OCI-LY7 (cell line): ENCODE results near the gene COPS3. TPM values are rescaled to one million over a fixed set of nuclear protein-coding genes. Genes with fewer than 3 reads are reported as not detected.
A peak's percentile ranks its signal among the peaks of the same experiment; 100 is the strongest.

ENCODE experiments used
- BruUV-seq: library from RNA; stranded (reverse); fragments of 400-500 nt; replicated peaks from 2 replicates; lab custom pipeline; 2021; lab: Mats Ljungman, UMichigan
- CTCF ChIA-PET: fragments of 300-600 bp; sonication (Branson Sonifier 250); formaldehyde crosslinking; loops from one replicate; lab custom pipeline; 2022; ENCODE audit warnings: antibody characterized with exemption; ENCODE audit not compliant: unreplicated experiment; lab: Charles Lee
- POLR2A ChIA-PET: fragments of 300-600 bp; sonication (Branson Sonifier 250); formaldehyde crosslinking; loops from one replicate; lab custom pipeline; 2022; ENCODE audit warnings: antibody characterized with exemption; lab: Charles Lee
- DNase-seq: peaks from one replicate; pipeline ENCODE4 v3.0.0-alpha.2; 2015; ENCODE audit warnings: low spot score
- H2AFZ ChIP-seq: fragments of 200-600 bp; sonication (generic), shearing (Covaris generic); 2 replicates; pipeline ENCODE4 v1.6.1; 2014; ENCODE audit warnings: mild to moderate bottlenecking, antibody characterized with exemption, low read length, moderate library complexity
- H3K27ac ChIP-seq: fragments of 200-600 bp; sonication (generic); 2 replicates; pipeline ENCODE4 v1.5.1; 2014; ENCODE audit warnings: mixed run types, low read depth, mild to moderate bottlenecking, moderate library complexity, low read length, inconsistent platforms; ENCODE audit not compliant: poor library complexity, severe bottlenecking
- H3K36me3 ChIP-seq: fragments of 200-600 bp; sonication (generic); 2 replicates; pipeline ENCODE4 v1.6.1; 2014; ENCODE audit warnings: mild to moderate bottlenecking, antibody characterized with exemption, low read length, moderate library complexity, mixed read lengths; ENCODE audit not compliant: insufficient read depth
- H3K4me1 ChIP-seq: fragments of 200-600 bp; sonication (generic); 2 replicates; pipeline ENCODE4 v1.5.1; 2014; ENCODE audit warnings: mild to moderate bottlenecking, low read length; ENCODE audit not compliant: insufficient read depth, poor library complexity, severe bottlenecking
- H3K4me2 ChIP-seq: fragments of 200-600 bp; sonication (generic); 2 replicates; pipeline ENCODE4 v1.6.1; 2014; ENCODE audit warnings: mild to moderate bottlenecking, low read length
- H3K4me3 ChIP-seq: fragments of 200-600 bp; sonication (generic); 2 replicates; pipeline ENCODE4 v1.5.1; 2014; ENCODE audit warnings: mild to moderate bottlenecking, low read depth, low read length; ENCODE audit not compliant: poor library complexity, severe bottlenecking
- H3K79me2 ChIP-seq: fragments of 200-600 bp; sonication (generic); 2 replicates; pipeline ENCODE4 v1.6.1; 2016; ENCODE audit warnings: low read depth, mild to moderate bottlenecking, low read length, moderate library complexity, mixed read lengths; ENCODE audit not compliant: insufficient read depth
- H3K9me2 ChIP-seq: fragments of 200-600 bp; sonication (generic); 2 replicates; pipeline ENCODE4 v1.6.1; 2016; ENCODE audit warnings: mild to moderate bottlenecking, low read length, mixed read lengths; ENCODE audit not compliant: insufficient read depth
- H3K9me3 ChIP-seq: fragments of 200-600 bp; sonication (generic); 2 replicates; pipeline ENCODE4 v1.6.1; 2014; ENCODE audit warnings: mild to moderate bottlenecking, mixed run types, low read length, mixed read lengths
- H4K20me1 ChIP-seq: fragments of 200-600 bp; sonication (generic); 2 replicates; pipeline ENCODE4 v1.6.1; 2014; ENCODE audit warnings: mild to moderate bottlenecking, antibody characterized with exemption, low read length, moderate library complexity, mixed read lengths; ENCODE audit not compliant: insufficient read depth
- EZH2phosphoT487 ChIP-seq: fragments of 200-600 bp; sonication (generic); IDR thresholded peaks from 2 replicates; pipeline ENCODE4 v1.6.1; 2018; ENCODE audit warnings: low read depth, borderline replicate concordance, mild to moderate bottlenecking, mixed run types, antibody characterized with exemption, low read length, moderate library complexity, mixed read lengths
- intact Hi-C: fragments of 100-400 bp; cut with micrococcal nuclease; formaldehyde crosslinking; loops from one replicate; pipeline ENCODE4 v1.10.0; 2022; ENCODE audit not compliant: unreplicated experiment
- total RNA-seq, 2 experiments: library from RNA; depleted of rRNA in 1 of 2; stranded (reverse); fragments of >200 nt in 1 of 2; shearing (Covaris generic) in 1 of 2; gene quantifications; 2 replicates each; pipeline ENCODE4 v1.2.3, GENCODE V29; 2014 to 2022
- TF ChIP-seq, protein P1 (sequence below): fragments of 200-600 bp; sonication (generic); conservative IDR thresholded peaks from 2 replicates; pipeline ENCODE4 v1.5.1; 2014; ENCODE audit warnings: mild to moderate bottlenecking, antibody characterized with exemption, low read length, moderate library complexity, mixed read lengths

COPS3 gene
- total RNA-seq, 2 experiments from 2014 or later, result 83.9 to 113 TPM

DNA sequence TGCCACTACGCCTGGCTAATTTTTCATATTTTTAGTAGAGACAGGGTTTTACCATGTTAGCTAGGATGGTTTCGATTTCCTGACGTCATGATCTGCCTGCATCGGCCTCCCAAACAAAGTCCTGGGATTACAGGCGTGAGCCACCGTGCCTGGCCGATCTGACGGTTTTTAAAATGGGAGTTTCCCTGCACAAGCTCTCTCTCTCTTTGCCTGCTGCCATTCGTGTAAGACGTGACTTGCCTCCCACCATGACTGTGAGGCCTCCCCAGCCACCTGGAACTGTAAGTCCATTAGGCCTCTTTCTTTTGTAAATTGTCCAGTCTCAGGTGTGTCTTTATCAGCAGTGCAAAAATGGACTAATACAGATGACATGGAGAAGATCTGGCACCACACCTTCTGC, 39.4 kb downstream of the COPS3 start:
- BruUV-seq, result no TSS peak
- Histone ChIP-seq H4K20me1 (no peaks in the 10 kb centered on the region), H3K4me2 (no peak overlapping the region), H3K79me2 (peaks cover under 1% of the 10 kb centered on the region; the same call in 1 of the 2 replicates), H3K9me3 (no peaks in the 10 kb centered on the region), H2AFZ (no peak overlapping the region), H3K4me1 (peaks cover 8% of the 10 kb centered on the region), H3K4me3 (no peak overlapping the region), H3K27ac (no peak overlapping the region), H3K9me2 (no peaks in the 10 kb centered on the region), H3K36me3 (peaks cover 20% of the 10 kb centered on the region)
- no peak for DNase-seq
- intact Hi-C loops, result no loop called here
- ChIA-PET POLR2A (interaction anchor here (0.6 to 0.9 kb wide), 2 partner anchors 55 to 1022 kb away, joined by 3 to 5 read pairs; no protein-coding TSS in a partner anchor), CTCF (no interaction called here)
- no peak for TF ChIP-seq EZH2phosphoT487
- TF ChIP-seq, protein P1, sequence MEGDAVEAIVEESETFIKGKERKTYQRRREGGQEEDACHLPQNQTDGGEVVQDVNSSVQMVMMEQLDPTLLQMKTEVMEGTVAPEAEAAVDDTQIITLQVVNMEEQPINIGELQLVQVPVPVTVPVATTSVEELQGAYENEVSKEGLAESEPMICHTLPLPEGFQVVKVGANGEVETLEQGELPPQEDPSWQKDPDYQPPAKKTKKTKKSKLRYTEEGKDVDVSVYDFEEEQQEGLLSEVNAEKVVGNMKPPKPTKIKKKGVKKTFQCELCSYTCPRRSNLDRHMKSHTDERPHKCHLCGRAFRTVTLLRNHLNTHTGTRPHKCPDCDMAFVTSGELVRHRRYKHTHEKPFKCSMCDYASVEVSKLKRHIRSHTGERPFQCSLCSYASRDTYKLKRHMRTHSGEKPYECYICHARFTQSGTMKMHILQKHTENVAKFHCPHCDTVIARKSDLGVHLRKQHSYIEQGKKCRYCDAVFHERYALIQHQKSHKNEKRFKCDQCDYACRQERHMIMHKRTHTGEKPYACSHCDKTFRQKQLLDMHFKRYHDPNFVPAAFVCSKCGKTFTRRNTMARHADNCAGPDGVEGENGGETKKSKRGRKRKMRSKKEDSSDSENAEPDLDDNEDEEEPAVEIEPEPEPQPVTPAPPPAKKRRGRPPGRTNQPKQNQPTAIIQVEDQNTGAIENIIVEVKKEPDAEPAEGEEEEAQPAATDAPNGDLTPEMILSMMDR, result no peak

DNA sequence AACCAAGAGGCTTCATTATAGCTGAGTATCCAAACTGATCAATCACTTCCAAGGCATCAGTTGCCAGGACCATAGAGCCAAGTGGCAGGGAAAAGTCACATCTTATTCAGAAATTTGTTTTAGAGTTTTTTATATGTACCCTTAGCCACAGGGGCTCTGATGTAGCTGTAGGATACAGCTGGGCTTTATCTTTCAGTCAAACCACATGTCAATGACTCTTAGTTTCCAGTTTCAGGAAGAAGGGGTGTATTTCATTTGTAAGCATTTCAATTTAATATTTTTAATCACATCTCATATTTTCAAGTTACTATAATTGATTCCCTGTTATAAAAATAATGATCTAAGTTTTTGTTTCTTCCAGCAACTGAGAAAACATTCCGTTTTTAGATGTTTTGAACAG, 41.2 kb downstream of the COPS3 start:
- DNase-seq, result no peak
- Histone ChIP-seq H3K4me1 (peaks cover 22% of the 10 kb centered on the region), H3K27ac (no peak overlapping the region), H3K9me3 (no peaks in the 10 kb centered on the region), H2AFZ (no peak overlapping the region), H3K36me3 (peaks cover 4% of the 10 kb centered on the region; the same call in 1 of the 2 replicates), H3K79me2 (peaks cover 12% of the 10 kb centered on the region; the same call in 1 of the 2 replicates), H3K9me2 (no peaks in the 10 kb centered on the region), H4K20me1 (no peaks in the 10 kb centered on the region), H3K4me3 (no peak overlapping the region), H3K4me2 (no peak overlapping the region)
- POLR2A ChIA-PET, result interaction anchor here (0.8 kb wide), 1 partner anchor 271 kb away, joined by 3 read pairs; no protein-coding TSS in a partner anchor
- no peak for TF ChIP-seq EZH2phosphoT487
- TF ChIP-seq, protein P1, result no peak
- BruUV-seq, result no TSS peak
- CTCF ChIA-PET, result no interaction called here
- intact Hi-C loops, result loop anchor here (5.0 kb wide), 1 partner anchor 588 kb away; the partner anchor contains the start of gene ZNF624

DNA sequence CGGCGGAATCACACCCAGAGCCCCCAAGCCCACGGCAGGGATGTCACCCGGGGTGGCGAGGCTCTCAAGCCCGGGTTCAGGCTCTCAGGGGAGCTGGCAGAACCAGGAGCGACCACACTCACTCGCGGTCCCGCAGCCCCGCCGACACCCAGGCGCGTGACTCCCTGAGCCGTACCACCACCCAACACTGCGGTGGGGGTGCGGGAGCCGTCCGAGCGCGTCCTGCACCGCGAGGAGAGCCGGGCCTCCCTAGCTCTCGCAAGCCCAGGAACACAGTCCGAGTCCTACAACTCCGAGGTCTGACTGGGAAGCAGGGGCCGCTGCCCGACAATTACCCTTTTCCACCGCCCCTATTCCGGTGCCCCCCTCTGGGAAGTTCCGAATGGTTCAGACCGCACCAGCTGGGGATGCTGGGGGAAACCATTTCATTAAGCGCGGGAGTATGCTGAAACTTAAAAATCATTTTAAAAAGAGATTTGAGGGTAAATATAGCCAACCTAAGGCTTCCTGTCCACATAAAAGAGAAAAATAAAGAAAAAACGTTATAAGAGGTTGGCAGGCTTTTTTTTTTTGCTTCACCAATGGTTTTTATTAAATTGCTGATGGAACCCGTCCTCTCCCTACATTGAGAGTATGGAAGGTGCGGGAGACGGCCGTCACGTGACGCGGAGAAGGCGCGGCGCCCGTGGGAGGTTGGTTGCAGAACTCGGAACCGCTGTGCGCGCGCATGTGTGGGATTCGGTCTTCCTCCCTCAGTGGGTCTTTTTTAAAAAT, 43.8 kb downstream of the COPS3 start, which contains the start of gene FLCN:
Gene FLCN, minus strand, starts transcription at position 143 of the 774 bp plus-strand sequence. CDS start 9,031 bp downstream, outside the sequence.
- H3K27ac ChIP-seq, result peak within 1 kb of the TSS; percentile 40

More for the DNA sequence above, 43.8 kb downstream of the COPS3 start, which contains the start of gene FLCN:
- no peaks in the 10 kb centered on the region for H4K20me1 ChIP-seq
- peak within 1 kb of the TSS; percentile 76 for H3K4me2 ChIP-seq
- peak; percentile 92 for DNase-seq
- no peaks in the 10 kb centered on the region for H3K9me3 ChIP-seq
- intact Hi-C loops, result loop anchor here (2.0 to 5.0 kb wide), 2 partner anchors 68 to 585 kb away; partner anchors contain the start of gene ZNF624
- H3K79me2 ChIP-seq, result peaks cover 12% of the 10 kb centered on the region; the same call in 1 of the 2 replicates
- H3K36me3 ChIP-seq, result no peaks in the 10 kb centered on the region
- H3K4me3 ChIP-seq, result peak within 1 kb of the TSS; percentile 86
- H3K4me1 ChIP-seq, result peaks cover 22% of the 10 kb centered on the region
- ChIA-PET CTCF (no interaction called here), POLR2A (interaction anchor here (0.7 kb wide), 1 partner anchor 194 kb away, joined by 3 read pairs; no protein-coding TSS in a partner anchor)
- no peaks in the 10 kb centered on the region for H3K9me2 ChIP-seq
- TF ChIP-seq, protein P1, result no peak
- TF ChIP-seq EZH2phosphoT487, result no peak
- no TSS peak for BruUV-seq
- peak within 1 kb of the TSS; percentile 63 for H2AFZ ChIP-seq
